H1 (cell line): ENCODE data around the gene BTBD1. TPM values are rescaled to one million over a fixed set of nuclear protein-coding genes. Genes with fewer than 3 reads are reported as not detected.

ENCODE experiments used
- ASH2L ChIP-seq: fragments of 200-600, 300-600 bp; sonication (generic); IDR thresholded peaks from one replicate; pipeline ENCODE4 v1.7.1; 2017; ENCODE audit warnings: low read length
- ATF2 ChIP-seq: IDR thresholded peaks from 2 replicates; pipeline ENCODE4 v1.6.1; 2012; ENCODE audit warnings: low read length, inconsistent platforms
- CEBPB ChIP-seq: IDR thresholded peaks from 2 replicates; pipeline ENCODE4 v1.6.1; 2012; ENCODE audit warnings: low read depth, low read length
- CHD2 ChIP-seq: IDR thresholded peaks from 2 replicates; pipeline ENCODE4 v1.6.1; 2012; ENCODE audit warnings: low read length, improper control_type of control experiment
- CREB1 ChIP-seq: IDR thresholded peaks from 2 replicates; pipeline ENCODE4 v1.6.1; 2012; ENCODE audit warnings: inconsistent platforms
- GABPA ChIP-seq: IDR thresholded peaks from 2 replicates; pipeline ENCODE4 v1.6.1; 2011; ENCODE audit warnings: mild to moderate bottlenecking, low read length, moderate library complexity, borderline replicate concordance; ENCODE audit not compliant: insufficient read depth
- PHF8 ChIP-seq: fragments of 200-600 bp; sonication (generic); conservative IDR thresholded peaks from 2 replicates; pipeline ENCODE4 v1.7.1; 2012; ENCODE audit warnings: low read depth, mild to moderate bottlenecking, inconsistent platforms, low read length, moderate library complexity
- polyA plus RNA-seq, 7 experiments: library from polyadenylated mRNA; depleted of rRNA in 3 of 7; stranded (reverse) in 5 of 7; unstranded in 2 of 7; fragments of >200 nt in 5 of 7; fragments of 200-250 nt in 2 of 7; gene quantifications; 1 replicate in 5 of 7; 2 replicates in 1 of 7; 4 replicates in 1 of 7; pipeline versions ENCODE4 v1.2.1 to v1.2.3, GENCODE V29; 2011 to 2013; ENCODE audit warnings: missing spikeins in 2 of 7, mixed read lengths in 2 of 7
- total RNA-seq: library from RNA; stranded (reverse); fragmentation: NEBNext Ultra II Directional; extraction: Animal tissue kit (Norgen Biotek cat#: 25700); gene quantifications from 2 replicates; pipeline ENCODE4 v1.2.1, GENCODE V29; 2021
- TF ChIP-seq, protein P1 (sequence below): IDR thresholded peaks from 2 replicates; pipeline ENCODE4 v1.6.1; 2011; ENCODE audit warnings: low read depth, mild to moderate bottlenecking, low read length; ENCODE audit not compliant: insufficient read depth

Gene BTBD1
- total and polyA plus RNA-seq, 2 of the 8 experiments (the other 6 are each of a cell fraction or from before 2014, with no cell fraction given): 18.6 to 39.5 TPM

DNA sequence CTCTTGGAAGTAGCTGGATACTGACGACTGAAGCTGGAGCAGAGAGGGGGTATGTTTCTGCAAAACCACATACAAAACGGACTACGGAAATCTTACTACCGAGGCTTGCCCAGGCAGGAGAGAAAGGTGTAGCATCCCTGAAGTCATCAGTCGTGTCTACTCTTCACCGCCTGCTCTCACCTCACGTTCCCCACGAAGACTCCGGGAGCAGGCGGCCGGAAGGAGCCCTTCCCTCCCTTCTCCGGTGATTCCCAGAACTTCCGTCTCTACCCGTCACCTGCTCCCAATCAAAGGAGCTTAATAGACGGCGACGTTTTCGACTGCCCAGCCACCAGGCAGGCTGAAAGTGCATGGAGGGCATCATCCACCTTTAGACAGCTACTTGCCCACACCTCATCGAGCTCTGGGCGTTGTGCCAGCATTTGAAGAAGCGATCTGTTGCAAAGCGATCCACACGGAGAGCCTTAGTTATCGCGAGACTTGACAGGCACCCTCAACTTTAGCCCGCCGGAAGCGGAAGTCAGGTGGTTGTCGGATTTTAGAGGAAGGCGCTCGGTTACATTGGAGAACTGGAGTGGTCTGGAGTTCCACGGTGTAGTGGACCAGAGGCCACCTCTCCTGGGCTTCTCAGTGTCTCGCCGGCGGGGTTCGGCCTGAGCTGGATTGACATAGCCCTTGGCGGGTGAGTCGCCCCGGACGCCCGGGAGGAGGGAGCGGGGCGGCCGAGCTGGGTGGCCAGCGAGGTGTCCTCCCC is 81.2 kb downstream of the BTBD1 start, which contains the start of gene RAMAC (continued):
- no peak for TF ChIP-seq ATF2
- no peak for TF ChIP-seq CEBPB
- TF ChIP-seq CHD2: peak; percentile 88
- peak; percentile 85 for TF ChIP-seq ASH2L
- TF ChIP-seq, protein P1, sequence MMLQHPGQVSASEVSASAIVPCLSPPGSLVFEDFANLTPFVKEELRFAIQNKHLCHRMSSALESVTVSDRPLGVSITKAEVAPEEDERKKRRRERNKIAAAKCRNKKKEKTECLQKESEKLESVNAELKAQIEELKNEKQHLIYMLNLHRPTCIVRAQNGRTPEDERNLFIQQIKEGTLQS: no peak
- no peak for TF ChIP-seq CREB1
- peak; percentile 79 for TF ChIP-seq PHF8
- TF ChIP-seq GABPA: peak; percentile 88
